ENCODE results near the gene PPP1R3A. TPM values are rescaled to one million over a fixed set of nuclear protein-coding genes. Genes with fewer than 3 reads are reported as not detected.

Gene PPP1R3A
- total RNA-seq, 1 experiment from 2014 or later, result not detected

GRCh38 chr7:113856010-113856409 is 62.8 kb downstream of the PPP1R3A start:
- H3K27me3 ChIP-seq (replicated peaks), result no peaks in the 10 kb centered on the region
- no peak overlapping the region for H3K4me3 ChIP-seq
- no peaks in the 10 kb centered on the region for H3K9me3 ChIP-seq (replicated peaks)
- H3K27ac ChIP-seq, result no peak overlapping the region
- H3K36me3 ChIP-seq, result no peaks in the 10 kb centered on the region
- H3K4me1 ChIP-seq (replicated peaks), result no peaks in the 10 kb centered on the region
- no peak for DNase-seq (ENCODE audit: low read depth in 1 of 2, low spot score in 2 of 2)

DNA sequence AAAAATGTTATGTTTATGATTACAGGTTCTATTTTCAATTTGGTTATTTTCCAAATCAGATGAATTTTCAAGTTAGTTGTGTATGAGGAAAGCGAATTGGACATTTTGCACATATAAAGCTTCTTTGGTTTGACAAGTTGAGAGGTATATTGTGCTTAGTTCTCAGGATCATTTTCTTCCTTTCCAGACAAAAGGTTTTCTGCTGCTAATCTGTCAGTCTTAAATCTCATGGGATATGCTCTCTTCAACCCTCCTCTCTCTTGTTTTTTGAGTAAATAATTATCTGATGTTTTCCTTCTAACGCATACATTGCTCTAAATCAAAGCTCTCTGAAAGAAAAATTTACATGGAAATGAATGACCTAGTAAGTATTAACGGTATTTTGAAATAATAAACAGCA is 77.9 kb downstream of the PPP1R3A start:
- Histone ChIP-seq H3K4me1 (replicated peaks) (no peaks in the 10 kb centered on the region), H3K27ac (no peak overlapping the region), H3K4me3 (no peak overlapping the region), H3K9me3 (replicated peaks) (no peaks in the 10 kb centered on the region), H3K36me3 (no peaks in the 10 kb centered on the region), H3K27me3 (replicated peaks) (no peaks in the 10 kb centered on the region)
- no peak for DNase-seq (ENCODE audit: low read depth in 1 of 2, low spot score in 2 of 2)

DNA sequence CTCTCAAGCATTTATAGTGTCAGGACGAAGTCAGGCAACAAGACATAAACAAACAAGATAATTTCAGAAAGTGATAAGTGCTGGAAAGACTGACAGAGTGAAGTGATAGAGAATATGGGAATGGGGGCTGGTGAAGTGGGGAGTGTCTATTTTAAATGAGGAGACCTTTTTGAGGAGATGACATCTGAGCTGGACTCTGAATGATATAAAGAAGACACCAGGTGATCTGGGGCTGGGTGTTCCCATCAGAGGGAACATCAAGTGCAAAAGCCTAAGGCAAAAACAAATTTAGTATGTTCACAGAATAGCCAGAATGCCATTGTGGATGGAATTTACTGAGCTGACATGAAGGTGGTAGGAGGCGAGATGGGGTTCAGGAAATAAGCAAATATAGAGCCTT is 83.4 kb downstream of the PPP1R3A start:
- Histone ChIP-seq H3K9me3 (replicated peaks) (no peaks in the 10 kb centered on the region), H3K4me3 (no peak overlapping the region), H3K4me1 (replicated peaks) (no peaks in the 10 kb centered on the region), H3K27ac (no peak overlapping the region), H3K27me3 (replicated peaks) (no peaks in the 10 kb centered on the region), H3K36me3 (no peaks in the 10 kb centered on the region)
- no peak for DNase-seq (ENCODE audit: low read depth in 1 of 2, low spot score in 2 of 2)

GRCh38 chr7:113832196-113832745 is 86.5 kb downstream of the PPP1R3A start:
- no peaks in the 10 kb centered on the region for H3K36me3 ChIP-seq
- no peaks in the 10 kb centered on the region for H3K9me3 ChIP-seq (replicated peaks)
- H3K4me3 ChIP-seq, result no peak overlapping the region
- DNase-seq (ENCODE audit: low read depth in 1 of 2, low spot score in 2 of 2), result no peak
- no peaks in the 10 kb centered on the region for H3K27me3 ChIP-seq (replicated peaks)
- no peaks in the 10 kb centered on the region for H3K4me1 ChIP-seq (replicated peaks)
- H3K27ac ChIP-seq, result no peak overlapping the region

GRCh38 chr7:113831556-113831955 is 87.3 kb downstream of the PPP1R3A start:
- H3K4me1 ChIP-seq (replicated peaks), result no peaks in the 10 kb centered on the region
- no peaks in the 10 kb centered on the region for H3K27me3 ChIP-seq (replicated peaks)
- H3K27ac ChIP-seq, result no peak overlapping the region
- peak in 1 of 2 experiments; percentile 27 for DNase-seq (ENCODE audit: low read depth in 1 of 2, low spot score in 2 of 2)
- H3K36me3 ChIP-seq, result no peaks in the 10 kb centered on the region
- H3K4me3 ChIP-seq, result no peak overlapping the region
- H3K9me3 ChIP-seq (replicated peaks), result no peaks in the 10 kb centered on the region

- DNase-seq (ENCODE audit: low read depth in 1 of 2, low spot score in 2 of 2), result no peak
- H3K36me3 ChIP-seq, result no peaks in the 10 kb centered on the region
- H3K9me3 ChIP-seq (replicated peaks), result no peaks in the 10 kb centered on the region
- no peaks in the 10 kb centered on the region for H3K27me3 ChIP-seq (replicated peaks)
- no peak overlapping the region for H3K4me3 ChIP-seq
- H3K27ac ChIP-seq, result no peak overlapping the region
- peaks cover 11% of the 10 kb centered on the region for H3K4me1 ChIP-seq (replicated peaks)
Observed at GRCh38 chr7:113828581-113828980, 90.2 kb downstream of the PPP1R3A start.
